ENCODE data around the gene MCEE.

DNA sequence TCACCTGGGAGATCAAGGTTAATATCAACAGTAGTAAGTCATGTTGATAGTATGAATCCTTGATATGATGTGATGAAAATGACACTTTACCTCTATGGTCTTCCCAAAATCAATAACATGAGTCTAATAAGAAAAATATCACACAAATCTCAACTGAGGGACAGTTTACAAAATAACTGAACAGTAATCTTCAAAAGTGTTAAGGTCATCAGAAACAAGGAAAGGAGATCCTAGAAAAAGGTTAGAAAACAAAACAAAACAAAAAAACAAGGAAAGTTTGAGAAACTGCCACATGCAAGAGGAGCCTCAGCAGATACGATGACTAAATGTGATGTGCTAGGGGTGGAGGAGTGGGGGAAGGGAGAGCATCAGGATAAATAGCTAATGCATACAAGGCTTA lies 16.2 kb downstream of the MCEE start:
- TF ChIP-seq, protein P1, sequence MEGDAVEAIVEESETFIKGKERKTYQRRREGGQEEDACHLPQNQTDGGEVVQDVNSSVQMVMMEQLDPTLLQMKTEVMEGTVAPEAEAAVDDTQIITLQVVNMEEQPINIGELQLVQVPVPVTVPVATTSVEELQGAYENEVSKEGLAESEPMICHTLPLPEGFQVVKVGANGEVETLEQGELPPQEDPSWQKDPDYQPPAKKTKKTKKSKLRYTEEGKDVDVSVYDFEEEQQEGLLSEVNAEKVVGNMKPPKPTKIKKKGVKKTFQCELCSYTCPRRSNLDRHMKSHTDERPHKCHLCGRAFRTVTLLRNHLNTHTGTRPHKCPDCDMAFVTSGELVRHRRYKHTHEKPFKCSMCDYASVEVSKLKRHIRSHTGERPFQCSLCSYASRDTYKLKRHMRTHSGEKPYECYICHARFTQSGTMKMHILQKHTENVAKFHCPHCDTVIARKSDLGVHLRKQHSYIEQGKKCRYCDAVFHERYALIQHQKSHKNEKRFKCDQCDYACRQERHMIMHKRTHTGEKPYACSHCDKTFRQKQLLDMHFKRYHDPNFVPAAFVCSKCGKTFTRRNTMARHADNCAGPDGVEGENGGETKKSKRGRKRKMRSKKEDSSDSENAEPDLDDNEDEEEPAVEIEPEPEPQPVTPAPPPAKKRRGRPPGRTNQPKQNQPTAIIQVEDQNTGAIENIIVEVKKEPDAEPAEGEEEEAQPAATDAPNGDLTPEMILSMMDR (IDR thresholded peaks at IDR 0.05): no peak
- TF ChIP-seq POLR2A (IDR thresholded peaks at IDR 0.05): no peak
